GM21447 (cell line): ENCODE measurements around the gene TSPAN16.
"Not testable (repeated sequence)": the region's sequence is repeated elsewhere in the genome, so short reads cannot be mapped to it uniquely, and the experiment has no call there.

Experiments used
- ATAC-seq: cut with Tn5 transposase; IDR thresholded peaks from one replicate; pipeline ENCODE4 v1.9.1; 2021; ENCODE audit not compliant: unreplicated experiment

The TSPAN16 gene

GRCh38 chr19:11300811-11301120 lies 4.8 kb downstream of the TSPAN16 start:
- ATAC-seq: no peak

GRCh38 chr19:11304936-11305335 lies 9.0 kb downstream of the TSPAN16 start:
- ATAC-seq: no peak

- no peak for ATAC-seq
These were observed 10.4 kb downstream of the TSPAN16 start for GRCh38 chr19:11306337-11306736.

- ATAC-seq: not testable (repeated sequence)
These were observed 24.5 kb downstream of the TSPAN16 start for GRCh38 chr19:11320278-11320995.

GRCh38 chr19:11321191-11322126 lies 25.5 kb downstream of the TSPAN16 start:
- no peak for ATAC-seq

GRCh38 chr19:11322269-11323024 lies 26.5 kb downstream of the TSPAN16 start:
- ATAC-seq: no peak

GRCh38 chr19:11323601-11324078 lies 27.7 kb downstream of the TSPAN16 start:
- no peak for ATAC-seq

GRCh38 chr19:11324079-11324661 lies 28.2 kb downstream of the TSPAN16 start:
- ATAC-seq: peak; percentile 60

GRCh38 chr19:11324748-11325389 lies 28.9 kb downstream of the TSPAN16 start:
- no peak for ATAC-seq

- no peak for ATAC-seq
These were observed 29.6 kb downstream of the TSPAN16 start for GRCh38 chr19:11325544-11325943.

- ATAC-seq: no peak
These were observed 34.2 kb downstream of the TSPAN16 start for GRCh38 chr19:11330127-11330526.

- no peak for ATAC-seq
These were observed 35.5 kb downstream of the TSPAN16 start for GRCh38 chr19:11331502-11331901.

- ATAC-seq: no peak
These were observed 36.9 kb downstream of the TSPAN16 start for GRCh38 chr19:11332822-11333221.

- not testable (repeated sequence) for ATAC-seq
These were observed 37.9 kb downstream of the TSPAN16 start for GRCh38 chr19:11333838-11334237.

GRCh38 chr19:11335449-11336146 lies 39.6 kb downstream of the TSPAN16 start:
- no peak for ATAC-seq

- ATAC-seq: no peak
These were observed 41.1 kb downstream of the TSPAN16 start for GRCh38 chr19:11337080-11337479.

GRCh38 chr19:11338121-11338520 lies 42.2 kb downstream of the TSPAN16 start:
- no peak for ATAC-seq

GRCh38 chr19:11338569-11339253 lies 42.8 kb downstream of the TSPAN16 start:
- ATAC-seq: no peak
